ENCODE results near the gene KAZALD1. TPM values are rescaled to one million over a fixed set of nuclear protein-coding genes. Genes with fewer than 3 reads are reported as not detected.

Gene KAZALD1
- total RNA-seq = 0.42 TPM

DNA sequence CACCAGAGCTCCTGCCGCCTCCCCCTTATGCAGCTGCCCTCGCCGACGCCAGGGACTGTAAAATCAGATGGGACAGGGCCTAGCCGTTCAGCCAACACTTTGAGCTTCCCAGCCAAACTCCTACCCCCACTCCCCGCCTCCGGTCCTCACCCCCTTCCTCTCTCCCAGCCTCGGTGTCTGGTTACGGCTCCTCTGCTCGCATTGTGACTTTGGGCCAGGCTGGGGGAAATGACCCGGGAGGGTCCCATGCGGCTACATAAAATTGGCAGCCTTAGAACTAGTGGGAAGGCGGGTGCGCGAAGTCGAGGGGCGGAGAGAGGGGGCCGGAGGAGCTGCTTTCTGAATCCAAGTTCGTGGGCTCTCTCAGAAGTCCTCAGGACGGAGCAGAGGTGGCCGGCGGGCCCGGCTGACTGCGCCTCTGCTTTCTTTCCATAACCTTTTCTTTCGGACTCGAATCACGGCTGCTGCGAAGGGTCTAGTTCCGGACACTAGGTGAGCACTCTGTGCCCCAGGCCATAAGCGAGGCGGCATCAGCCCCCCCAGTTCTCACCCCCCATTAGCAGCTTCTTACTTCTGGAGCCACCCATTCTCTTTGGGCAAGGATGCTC lies at the start of gene KAZALD1:
Gene KAZALD1, plus strand, starts transcription at position 366 of the 608 bp plus-strand sequence. CDS start 604 bp downstream, outside the sequence.
- Histone ChIP-seq H3K4me1 (ENCODE audit: insufficient read depth, low read length) (peaks cover 58% of the 10 kb centered on the region), H3K4me3 (ENCODE audit: low read length) (peak within 1 kb of the TSS; percentile 85), H3K9me3 (ENCODE audit: low read depth, low read length) (no peaks in the 10 kb centered on the region), H3K27me3 (ENCODE audit: insufficient read depth, low read length) (peaks cover 50% of the 10 kb centered on the region)

DNA sequence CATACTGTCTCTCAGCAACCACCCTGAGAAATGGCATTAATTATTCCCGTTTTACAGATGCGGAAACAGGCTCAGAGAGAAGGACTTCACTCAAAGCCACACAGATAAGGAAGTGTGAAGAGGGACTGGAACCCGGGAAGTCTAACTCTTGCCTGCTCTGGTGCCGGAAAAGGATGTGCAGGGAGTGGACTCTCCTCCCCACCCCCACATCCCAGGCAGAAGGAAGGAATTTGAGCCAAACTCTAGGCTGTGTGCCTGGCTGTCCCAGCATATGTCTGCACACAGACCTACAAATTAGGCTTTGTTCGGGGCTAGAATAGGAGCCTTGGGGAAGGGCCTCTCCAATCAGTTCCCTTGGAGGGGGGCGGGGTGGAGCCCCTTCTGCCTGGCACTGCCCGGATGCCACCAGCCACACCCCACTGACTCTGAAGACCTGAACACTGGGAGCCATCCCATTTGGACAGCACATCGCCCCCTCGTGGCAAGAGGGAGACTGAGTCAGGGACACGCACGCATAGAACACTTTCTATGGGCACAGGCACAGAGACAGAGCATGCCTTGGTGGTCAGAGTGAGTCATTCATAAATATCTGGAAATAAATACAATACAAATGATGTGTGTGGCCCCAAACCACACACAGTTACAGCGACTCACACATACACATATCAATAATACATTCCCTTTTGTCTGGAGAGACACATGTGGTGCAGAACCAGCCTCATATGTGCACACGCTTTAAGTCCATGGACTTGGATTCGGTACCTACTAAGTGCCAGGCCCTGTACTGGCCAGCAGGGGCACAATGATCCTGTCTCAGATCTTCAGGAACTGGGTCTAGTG lies 49.0 kb upstream of the KAZALD1 start:
- Histone ChIP-seq H3K4me1 (ENCODE audit: insufficient read depth, low read length) (peaks cover 4% of the 10 kb centered on the region), H3K27me3 (ENCODE audit: insufficient read depth, low read length) (peaks cover 6% of the 10 kb centered on the region), H3K9me3 (ENCODE audit: low read depth, low read length) (no peaks in the 10 kb centered on the region), H3K4me3 (ENCODE audit: low read length) (no peak overlapping the region)

- H3K4me1 ChIP-seq (ENCODE audit: insufficient read depth, low read length) = peaks cover 10% of the 10 kb centered on the region
- no peaks in the 10 kb centered on the region for H3K9me3 ChIP-seq (ENCODE audit: low read depth, low read length)
- H3K4me3 ChIP-seq (ENCODE audit: low read length) = no peak overlapping the region
- H3K27me3 ChIP-seq (ENCODE audit: insufficient read depth, low read length) = peaks cover 11% of the 10 kb centered on the region
Observed at GRCh38 chr10:101013365-101013825, 48.4 kb upstream of the KAZALD1 start.

GRCh38 chr10:101014230-101014884 lies 47.4 kb upstream of the KAZALD1 start:
- no peaks in the 10 kb centered on the region for H3K9me3 ChIP-seq (ENCODE audit: low read depth, low read length)
- no peak overlapping the region for H3K4me3 ChIP-seq (ENCODE audit: low read length)
- H3K4me1 ChIP-seq (ENCODE audit: insufficient read depth, low read length) = peaks cover 19% of the 10 kb centered on the region
- peaks cover 17% of the 10 kb centered on the region for H3K27me3 ChIP-seq (ENCODE audit: insufficient read depth, low read length)

- no peaks in the 10 kb centered on the region for H3K9me3 ChIP-seq (ENCODE audit: low read depth, low read length)
- H3K4me1 ChIP-seq (ENCODE audit: insufficient read depth, low read length) = peaks cover 20% of the 10 kb centered on the region
- peaks cover 17% of the 10 kb centered on the region for H3K27me3 ChIP-seq (ENCODE audit: insufficient read depth, low read length)
- no peak overlapping the region for H3K4me3 ChIP-seq (ENCODE audit: low read length)
Observed at GRCh38 chr10:101014966-101015581, 46.7 kb upstream of the KAZALD1 start.

DNA sequence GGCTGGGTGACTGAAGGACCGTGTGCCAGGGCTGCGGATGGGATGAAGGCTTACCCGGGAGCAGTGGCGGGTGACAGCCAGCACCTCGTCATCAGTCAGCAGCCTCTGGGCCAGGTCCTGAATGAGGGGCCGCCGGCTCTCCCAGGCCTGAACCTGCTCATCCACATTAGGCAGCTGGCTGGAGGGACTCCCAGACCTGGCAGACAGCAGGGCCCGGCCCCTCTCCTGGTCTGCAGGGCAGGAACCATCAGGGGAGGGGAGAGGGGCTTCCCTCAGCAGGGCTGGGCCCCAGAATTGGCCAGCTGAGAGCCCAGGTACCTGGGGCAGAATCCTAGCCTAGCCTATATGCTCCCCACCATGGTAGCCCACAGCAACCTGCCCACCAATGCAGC lies 46.2 kb upstream of the KAZALD1 start:
- Histone ChIP-seq H3K4me3 (ENCODE audit: low read length) (no peak overlapping the region), H3K9me3 (ENCODE audit: low read depth, low read length) (no peaks in the 10 kb centered on the region), H3K27me3 (ENCODE audit: insufficient read depth, low read length) (peaks cover 17% of the 10 kb centered on the region), H3K4me1 (ENCODE audit: insufficient read depth, low read length) (peaks cover 20% of the 10 kb centered on the region)

- Histone ChIP-seq H3K4me3 (ENCODE audit: low read length) (no peak overlapping the region), H3K9me3 (ENCODE audit: low read depth, low read length) (no peaks in the 10 kb centered on the region), H3K4me1 (ENCODE audit: insufficient read depth, low read length) (peaks cover 20% of the 10 kb centered on the region), H3K27me3 (ENCODE audit: insufficient read depth, low read length) (peaks cover 17% of the 10 kb centered on the region)
Observed at GRCh38 chr10:101016814-101017213, 45.0 kb upstream of the KAZALD1 start.

- Histone ChIP-seq H3K4me1 (ENCODE audit: insufficient read depth, low read length) (peaks cover 19% of the 10 kb centered on the region), H3K27me3 (ENCODE audit: insufficient read depth, low read length) (peaks cover 17% of the 10 kb centered on the region), H3K9me3 (ENCODE audit: low read depth, low read length) (no peaks in the 10 kb centered on the region), H3K4me3 (ENCODE audit: low read length) (no peak overlapping the region)
Observed at GRCh38 chr10:101018118-101018599, 43.6 kb upstream of the KAZALD1 start.

DNA sequence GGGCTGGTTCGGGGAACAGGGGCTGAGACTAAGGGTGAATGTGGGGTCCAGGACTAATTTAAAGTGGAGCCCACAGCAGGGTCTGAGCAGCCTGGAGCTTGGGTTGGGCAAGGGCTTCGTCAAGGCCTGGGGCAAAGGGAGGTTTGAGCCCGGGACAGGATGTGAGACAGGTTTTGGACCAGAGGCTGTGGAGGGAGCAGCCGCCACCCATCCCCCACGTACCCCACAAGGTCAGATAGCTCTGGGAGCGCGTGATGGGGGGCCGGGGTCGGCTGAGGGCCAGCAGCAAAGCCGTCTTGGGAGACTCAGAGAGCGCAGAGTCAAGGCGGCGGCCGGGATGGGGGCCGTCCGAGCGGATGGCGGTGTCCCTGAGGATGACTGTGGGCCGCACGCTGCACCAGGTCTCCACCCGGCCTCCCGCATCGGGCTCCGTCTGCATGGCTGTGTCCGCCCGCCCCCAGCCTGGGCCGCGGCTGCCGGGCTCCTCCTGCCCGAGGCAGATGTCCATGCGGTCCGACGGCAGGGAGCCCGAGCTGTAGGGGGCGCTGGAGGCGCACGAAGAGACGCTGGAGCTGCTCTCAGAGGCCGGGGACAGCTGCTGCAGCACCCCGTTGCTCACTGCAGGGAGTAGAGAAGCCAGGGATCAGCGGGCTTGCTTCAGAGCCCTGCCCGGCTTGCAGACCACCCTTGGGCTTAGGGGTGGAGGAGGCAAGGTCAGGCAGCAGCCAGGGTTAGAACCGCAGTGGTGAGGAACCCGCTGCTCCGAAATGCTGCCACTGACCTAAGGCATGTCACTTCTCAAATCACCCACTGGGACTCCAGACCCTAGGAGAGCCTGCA lies 43.0 kb upstream of the KAZALD1 start:
- Histone ChIP-seq H3K4me1 (ENCODE audit: insufficient read depth, low read length) (peaks cover 17% of the 10 kb centered on the region), H3K9me3 (ENCODE audit: low read depth, low read length) (no peaks in the 10 kb centered on the region), H3K4me3 (ENCODE audit: low read length) (no peak overlapping the region), H3K27me3 (ENCODE audit: insufficient read depth, low read length) (peaks cover 17% of the 10 kb centered on the region)

DNA sequence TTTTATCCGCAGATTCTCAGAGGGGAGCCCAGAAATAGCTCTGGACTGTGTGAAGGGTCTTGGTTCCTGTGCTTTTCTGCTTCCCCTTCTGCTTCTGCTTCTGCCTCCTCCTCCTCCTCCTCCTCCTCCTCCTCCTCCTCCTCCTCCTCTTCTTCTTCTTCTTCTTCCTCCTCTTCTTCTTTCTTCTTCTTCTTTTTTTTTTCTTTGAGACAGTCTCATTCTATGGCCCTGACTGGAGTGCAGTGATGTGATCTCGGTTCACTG lies 42.4 kb upstream of the KAZALD1 start:
- Histone ChIP-seq H3K27me3 (ENCODE audit: insufficient read depth, low read length) (peaks cover 17% of the 10 kb centered on the region), H3K4me1 (ENCODE audit: insufficient read depth, low read length) (peaks cover 17% of the 10 kb centered on the region), H3K4me3 (ENCODE audit: low read length) (no peak overlapping the region), H3K9me3 (ENCODE audit: low read depth, low read length) (no peaks in the 10 kb centered on the region)

- H3K4me1 ChIP-seq (ENCODE audit: insufficient read depth, low read length) = peaks cover 17% of the 10 kb centered on the region
- H3K4me3 ChIP-seq (ENCODE audit: low read length) = no peak overlapping the region
- H3K9me3 ChIP-seq (ENCODE audit: low read depth, low read length) = no peaks in the 10 kb centered on the region
- H3K27me3 ChIP-seq (ENCODE audit: insufficient read depth, low read length) = peaks cover 17% of the 10 kb centered on the region
Observed at GRCh38 chr10:101020427-101021075, 41.2 kb upstream of the KAZALD1 start.

DNA sequence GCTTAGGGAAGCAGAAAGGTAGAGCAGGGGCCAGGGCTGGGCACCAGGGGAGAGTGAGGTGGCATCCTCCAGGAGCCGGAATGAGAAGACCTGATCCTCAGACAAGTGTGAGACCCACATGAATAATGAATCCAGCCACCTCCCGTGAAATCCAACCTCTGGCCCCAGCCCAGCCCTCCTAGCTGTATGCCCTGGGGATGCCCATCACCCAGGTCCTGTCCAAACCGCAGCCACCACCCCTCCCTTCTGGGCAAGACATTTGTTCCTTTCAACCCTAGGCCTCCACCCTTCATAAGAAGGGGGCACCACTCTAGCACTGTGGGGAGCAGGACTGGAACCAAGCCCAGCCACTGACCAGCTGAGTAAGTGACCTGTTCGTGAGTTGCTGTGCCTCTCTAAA lies 40.5 kb upstream of the KAZALD1 start:
- Histone ChIP-seq H3K27me3 (ENCODE audit: insufficient read depth, low read length) (peaks cover 17% of the 10 kb centered on the region), H3K9me3 (ENCODE audit: low read depth, low read length) (no peaks in the 10 kb centered on the region)

DNA sequence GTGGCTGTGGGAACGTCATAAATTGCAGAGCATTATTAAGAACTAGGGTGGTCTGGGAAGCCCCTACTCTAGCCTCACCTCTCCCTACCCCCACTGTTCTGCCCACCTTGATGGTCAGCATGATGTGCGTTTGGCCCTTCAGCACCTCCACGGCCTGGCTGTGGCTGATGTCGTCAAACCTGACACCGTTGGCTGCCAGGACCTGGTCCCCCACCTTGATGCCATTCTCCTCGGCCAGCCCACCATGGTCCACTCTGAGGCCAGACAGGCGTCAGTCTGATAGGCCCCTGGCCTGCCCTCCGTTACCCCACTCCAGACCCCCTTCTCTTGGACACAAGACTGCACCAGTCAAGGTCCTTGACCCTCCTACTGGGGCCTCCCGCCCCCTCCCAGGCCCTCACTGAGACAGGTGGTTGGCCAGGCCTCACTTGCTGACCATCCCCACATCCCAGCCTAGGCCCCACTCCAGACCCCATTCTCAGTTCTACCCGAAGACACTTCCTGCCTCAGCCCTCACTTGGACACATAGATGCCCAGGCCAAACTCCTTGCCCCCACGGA lies 40.0 kb upstream of the KAZALD1 start:
- Histone ChIP-seq H3K9me3 (ENCODE audit: low read depth, low read length) (no peaks in the 10 kb centered on the region), H3K27me3 (ENCODE audit: insufficient read depth, low read length) (peaks cover 15% of the 10 kb centered on the region), H3K4me1 (ENCODE audit: insufficient read depth, low read length) (peaks cover 17% of the 10 kb centered on the region)

More for the DNA sequence above, 40.5 kb upstream of the KAZALD1 start:
- H3K4me3 ChIP-seq (ENCODE audit: low read length) = no peak overlapping the region
- H3K4me1 ChIP-seq (ENCODE audit: insufficient read depth, low read length) = peaks cover 17% of the 10 kb centered on the region

More for the DNA sequence above, 40.0 kb upstream of the KAZALD1 start:
- no peak overlapping the region for H3K4me3 ChIP-seq (ENCODE audit: low read length)

Measured in mononuclear cell (primary cell).